K562 (cell line): Measurements from ENCODE around the gene E2F1. TPM values are rescaled to one million over a fixed set of nuclear protein-coding genes. Genes with fewer than 3 reads are reported as not detected.
A peak's percentile ranks its signal among the peaks of the same experiment; 100 is the strongest.

ENCODE experiments used
- ATF1 ChIP-seq, 2 experiments: fragments of 450-650 bp in 1 of 2; IDR thresholded peaks; 2 replicates each; pipeline ENCODE4 v1.6.1; 2016; ENCODE audit warnings: missing compliant biosample characterization in 1 of 2, missing genetic modification characterization in 1 of 2
- CHD4 ChIP-seq: fragments of 200-600 bp; sonication (generic); IDR thresholded peaks from 3 replicates; pipeline ENCODE4 v1.6.1; 2012; ENCODE audit warnings: low read depth, mild to moderate bottlenecking, mixed read lengths, low read length, inconsistent platforms; ENCODE audit not compliant: insufficient read depth, insufficient replicate concordance, poor library complexity, severe bottlenecking
- HCFC1 ChIP-seq: IDR thresholded peaks from 2 replicates; pipeline ENCODE4 v1.6.1; 2012; ENCODE audit warnings: low read depth, low read length, improper control_type of control experiment
- JUND ChIP-seq, 2 experiments: IDR thresholded peaks; 2 replicates in 1 of 2; 3 replicates in 1 of 2; pipeline ENCODE4 v1.6.1; 2011; ENCODE audit warnings: borderline replicate concordance in 2 of 2, low read depth in 2 of 2, low read length in 2 of 2, improper control_type of control experiment in 1 of 2, missing biosample characterization in 1 of 2, missing genetic modification characterization in 1 of 2, missing genetic modification reagents in 1 of 2
- NR3C1 ChIP-seq: sonication (generic); formaldehyde crosslinking; IDR thresholded peaks from 2 replicates; pipeline ENCODE4 v1.8.1; 2022; ENCODE audit warnings: missing genetic modification reagents
- PKNOX1 ChIP-seq: fragments of 450-650 bp; IDR thresholded peaks from 2 replicates; pipeline ENCODE4 v1.6.1; 2016
- POLR2B ChIP-seq: fragments of 450-650 bp; IDR thresholded peaks from 2 replicates; pipeline ENCODE4 v1.6.1; 2018; ENCODE audit warnings: low read depth; ENCODE audit not compliant: partially characterized antibody
- POLR2G ChIP-seq: fragments of 200-400 bp; formaldehyde crosslinking; IDR thresholded peaks from 2 replicates; pipeline ENCODE4 v1.6.1; 2017; ENCODE audit warnings: low read depth, mild to moderate bottlenecking, antibody characterized with exemption, low read length, moderate library complexity
- RBM15 ChIP-seq: fragments of 200-400 bp; formaldehyde crosslinking; IDR thresholded peaks from 2 replicates; pipeline ENCODE4 v1.6.1; 2018; ENCODE audit warnings: mild to moderate bottlenecking, low read length, moderate library complexity; ENCODE audit not compliant: insufficient read depth
- RNF2 ChIP-seq: sonication (generic); IDR thresholded peaks from 2 replicates; pipeline ENCODE4 v1.6.1; 2016
- SAFB ChIP-seq: fragments of 200-400 bp; formaldehyde crosslinking; IDR thresholded peaks from 2 replicates; pipeline ENCODE4 v1.6.1; 2017; ENCODE audit warnings: low read depth, low read length, borderline replicate concordance
- SIX5 ChIP-seq, 2 experiments: IDR thresholded peaks; 2 replicates each; pipeline ENCODE4 v1.6.1; 2011; ENCODE audit warnings: low read length in 2 of 2, borderline replicate concordance in 1 of 2, low read depth in 1 of 2, mild to moderate bottlenecking in 1 of 2, moderate library complexity in 1 of 2; ENCODE audit not compliant: insufficient read depth in 1 of 2
- TGIF2 ChIP-seq: sonication (generic); formaldehyde crosslinking; IDR thresholded peaks from 2 replicates; pipeline ENCODE4 v1.8.1; 2022; ENCODE audit warnings: mild to moderate bottlenecking, missing genetic modification reagents, moderate library complexity
- ZNF23 ChIP-seq: fragments of 250-450 bp; sonication (Bioruptor Pico); IDR thresholded peaks from 2 replicates; pipeline ENCODE4 v1.4.0; 2020; ENCODE audit warnings: mild to moderate bottlenecking
- ZNF57 ChIP-seq: fragments of 450-650 bp; formaldehyde crosslinking; IDR thresholded peaks from 2 replicates; pipeline ENCODE4 v1.4.0; 2020; ENCODE audit warnings: mild to moderate bottlenecking, moderate library complexity
- ZNF583 ChIP-seq: fragments of 250-450 bp; sonication (Bioruptor Pico); IDR thresholded peaks from 2 replicates; pipeline ENCODE4 v1.4.0; 2020
- ZNF592 ChIP-seq: fragments of 450-650 bp; IDR thresholded peaks from 2 replicates; pipeline ENCODE4 v1.6.1; 2017; ENCODE audit warnings: antibody characterized with exemption, mild to moderate bottlenecking
- polyA plus RNA-seq, 8 experiments: library from polyadenylated mRNA; depleted of rRNA in 4 of 8; stranded (reverse) in 5 of 8; unstranded in 3 of 8; fragments of >200 nt; fragmentation: Nextera tagmentation in 2 of 8; fragmentation: Illumina TruSeq in 1 of 8; extraction: Ambion mirVana in 2 of 8; extraction: Trizol in 1 of 8; gene quantifications; 2 replicates each; pipeline versions ENCODE4 v1.2.1 to v1.2.3, GENCODE V29; 2011 to 2014; ENCODE audit warnings: inconsistent platforms in 1 of 8, missing spikeins in 1 of 8
- total RNA-seq, 7 experiments: library from RNA; depleted of rRNA in 6 of 7; stranded (reverse); fragments of >200 nt in 6 of 7; fragmentation: Illumina TruSeq in 2 of 7; extraction: Trizol in 2 of 7; gene quantifications; 2 replicates each; pipeline versions ENCODE4 v1.2.1 to v1.2.3, GENCODE V29; 2011 to 2021; ENCODE audit warnings: low replicate concordance in 1 of 7
- TF ChIP-seq, protein P1 (sequence below): fragments of 450-650 bp; formaldehyde crosslinking; IDR thresholded peaks from 2 replicates; pipeline ENCODE4 v1.4.0; 2022; ENCODE audit warnings: mild to moderate bottlenecking, moderate library complexity

E2F1 gene
- total and polyA plus RNA-seq, 9 of the 15 experiments (the other 6 are each of a cell fraction or from before 2014, with no cell fraction given), result 0.14 to 30.6 (median 13.1) TPM

DNA sequence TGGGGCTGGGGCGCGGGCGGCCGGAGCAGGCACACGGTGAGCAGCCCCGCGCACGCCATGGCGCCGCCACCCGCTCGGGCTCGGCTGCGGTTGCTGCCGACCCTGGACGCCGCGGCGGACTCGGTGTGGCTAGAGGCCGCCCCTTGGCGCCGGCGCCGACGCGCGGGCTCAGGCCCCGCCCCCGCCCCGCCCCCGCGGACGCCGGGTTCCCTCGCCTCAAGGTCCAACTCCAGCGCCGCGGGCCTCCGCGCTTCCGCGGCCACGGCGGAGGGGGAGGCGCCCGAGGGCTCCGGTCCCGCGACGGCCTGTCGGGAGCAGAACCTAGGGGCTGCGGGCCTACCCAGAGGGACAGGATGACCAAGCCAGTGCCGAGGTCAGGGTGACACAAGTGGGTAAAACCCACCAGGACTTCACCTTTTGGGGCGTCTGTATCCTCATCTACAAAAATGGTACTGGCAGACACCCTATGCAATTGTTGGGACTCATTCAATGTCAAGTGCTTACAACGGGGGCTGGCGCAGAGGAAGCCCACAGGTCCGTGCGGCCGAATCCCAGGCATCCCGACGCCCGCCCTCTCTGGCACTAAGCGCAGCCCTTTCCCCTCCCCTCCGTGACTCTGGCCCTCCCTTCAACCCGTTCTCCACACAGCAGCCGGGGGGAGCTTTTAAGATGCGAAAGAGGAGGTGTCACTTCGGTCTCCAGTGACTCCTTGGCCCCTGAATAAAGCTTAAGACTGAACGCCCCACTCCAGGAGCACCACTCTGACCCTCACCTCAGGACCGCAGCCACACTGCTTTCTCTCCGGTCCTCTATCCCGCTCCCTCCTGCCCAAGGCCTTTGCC is 11.7 kb downstream of the E2F1 start, which contains the start of gene NECAB3 (continued):
- TF ChIP-seq JUND (IDR thresholded peaks at IDR 0.05; ENCODE audit: borderline replicate concordance, low read depth, low read length) (0 out of 2 replicates have a peak, but pooled peaks have one; percentile 2), JUND (tag; IDR thresholded peaks at IDR 0.05; ENCODE audit: borderline replicate concordance, low read depth, low read length) (no peak), TGIF2 (CRISPR knock-in tag) (no peak), SAFB (no peak), SIX5 (IDR thresholded peaks at IDR 0.05; ENCODE audit: borderline replicate concordance in 1 of 2, insufficient read depth in 1 of 2, low read depth in 1 of 2, low read length in 2 of 2) (no peak), POLR2G (peak; percentile 81), ZNF592 (0 out of 2 replicates have a peak, but pooled peaks have one; percentile 40), ATF1 (CRISPR knock-in tag; IDR thresholded peaks at IDR 0.05) (no peak), ATF1 (tag; IDR thresholded peaks at IDR 0.05) (no peak; the same call in 1 of the 2 replicates), POLR2B (no peak), PKNOX1 (no peak), HCFC1 (no peak), RNF2 (no peak), CHD4 (no peak), ZNF23 (CRISPR knock-in tag) (no peak), ZNF583 (CRISPR knock-in tag) (no peak), RBM15 (no peak), ZNF57 (no peak), NR3C1 (CRISPR knock-in tag) (no peak)
- TF ChIP-seq, protein P1, sequence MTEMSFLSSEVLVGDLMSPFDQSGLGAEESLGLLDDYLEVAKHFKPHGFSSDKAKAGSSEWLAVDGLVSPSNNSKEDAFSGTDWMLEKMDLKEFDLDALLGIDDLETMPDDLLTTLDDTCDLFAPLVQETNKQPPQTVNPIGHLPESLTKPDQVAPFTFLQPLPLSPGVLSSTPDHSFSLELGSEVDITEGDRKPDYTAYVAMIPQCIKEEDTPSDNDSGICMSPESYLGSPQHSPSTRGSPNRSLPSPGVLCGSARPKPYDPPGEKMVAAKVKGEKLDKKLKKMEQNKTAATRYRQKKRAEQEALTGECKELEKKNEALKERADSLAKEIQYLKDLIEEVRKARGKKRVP, result no peak
